GM19395 (cell line): ENCODE data around the gene NPAS2.

Experiments used
- ATAC-seq: cut with Tn5 transposase; IDR thresholded peaks from one replicate; pipeline ENCODE4 v1.9.1; 2021; ENCODE audit warnings: mild to moderate bottlenecking, moderate library complexity; ENCODE audit not compliant: unreplicated experiment

The NPAS2 gene

GRCh38 chr2:100820523-100821254 lies 750 bp downstream of the NPAS2 start:
- no peak for ATAC-seq

GRCh38 chr2:100821255-100821910 lies 1.4 kb downstream of the NPAS2 start:
- ATAC-seq: no peak

- ATAC-seq: no peak
Observed at GRCh38 chr2:100821911-100822265, 1.9 kb downstream of the NPAS2 start.

- no peak for ATAC-seq
Observed at GRCh38 chr2:100822587-100823248, 2.8 kb downstream of the NPAS2 start.

- no peak for ATAC-seq
Observed at GRCh38 chr2:100823665-100824438, 3.9 kb downstream of the NPAS2 start.

- ATAC-seq: no peak
Observed at GRCh38 chr2:100824842-100825241, 4.9 kb downstream of the NPAS2 start.

- no peak for ATAC-seq
Observed at GRCh38 chr2:100826494-100826893, 6.6 kb downstream of the NPAS2 start.

GRCh38 chr2:100831158-100831750 lies 11.3 kb downstream of the NPAS2 start:
- no peak for ATAC-seq

GRCh38 chr2:100831831-100832230 lies 11.9 kb downstream of the NPAS2 start:
- ATAC-seq: no peak

- ATAC-seq: no peak
Observed at GRCh38 chr2:100832885-100833284, 12.9 kb downstream of the NPAS2 start.

GRCh38 chr2:100833331-100833730 lies 13.4 kb downstream of the NPAS2 start:
- no peak for ATAC-seq

GRCh38 chr2:100834221-100834620 lies 14.3 kb downstream of the NPAS2 start:
- ATAC-seq: no peak

GRCh38 chr2:100835006-100835659 lies 15.2 kb downstream of the NPAS2 start:
- no peak for ATAC-seq

GRCh38 chr2:100840519-100840918 lies 20.6 kb downstream of the NPAS2 start:
- no peak for ATAC-seq

GRCh38 chr2:100842241-100842922 lies 22.4 kb downstream of the NPAS2 start:
- ATAC-seq: no peak

GRCh38 chr2:100844514-100844913 lies 24.6 kb downstream of the NPAS2 start:
- ATAC-seq: no peak

- ATAC-seq: no peak
Observed at GRCh38 chr2:100845141-100845991, 25.4 kb downstream of the NPAS2 start.

GRCh38 chr2:100846716-100847115 lies 26.8 kb downstream of the NPAS2 start:
- ATAC-seq: no peak

GRCh38 chr2:100852447-100852846 lies 32.5 kb downstream of the NPAS2 start:
- no peak for ATAC-seq
